ENCODE results near the gene COQ10A. TPM values are rescaled to one million over a fixed set of nuclear protein-coding genes. Genes with fewer than 3 reads are reported as not detected.

COQ10A gene
- total RNA-seq, 5 donors from 2014 or later (not counting 1 experiment from before 2014, with no cell fraction given), result 29.9 to 38.4 (median 31.9) TPM

GRCh38 chr12:56293795-56294194 is 27.1 kb downstream of the COQ10A start:
- ChIA-PET CTCF (interaction anchor here in 1 of 2 donors (0.6 kb wide), 2 partner anchors 44 to 59 kb away, joined by 4 to 7 read pairs; no protein-coding TSS in a partner anchor), POLR2A (interaction anchor here in 1 of 2 donors (0.6 kb wide), 1 partner anchor 376 kb away, joined by 4 read pairs; no protein-coding TSS in a partner anchor)
- Histone ChIP-seq H3K4me3 (ENCODE audit: control insufficient read depth in 1 of 2, extremely low read depth in 1 of 2, low read length in 1 of 2) (no peak overlapping the region), H3K4me1 (ENCODE audit: control insufficient read depth in 1 of 2, extremely low read depth in 1 of 2, insufficient read depth in 2 of 2, low read length in 2 of 2) (peaks cover 10 to 45% of the 10 kb centered on the region in 2 experiments), H3K27ac (ENCODE audit: low read length) (no peak overlapping the region), H3K27me3 (replicated peaks in 1 of 2; ENCODE audit: control insufficient read depth in 2 of 2, extremely low read depth in 1 of 2, insufficient read depth in 2 of 2, low read length in 1 of 2) (no peaks in the 10 kb centered on the region), H3K9me3 (no peaks in the 10 kb centered on the region), H3K36me3 (ENCODE audit: control insufficient read depth in 2 of 2, extremely low read depth in 1 of 2, insufficient read depth in 1 of 2, low read length in 1 of 2) (peaks cover 5 to 26% of the 10 kb centered on the region in 2 donors)
- ATAC-seq (replicated peaks in 1 of 4) (no peak), DNase-seq (no peak)
- no peak overlapping the region for H3K27ac Mint-ChIP-seq
- H3K9me3 Mint-ChIP-seq, result no peaks in the 10 kb centered on the region
- H3K27me3 Mint-ChIP-seq, result no peaks in the 10 kb centered on the region
- H3K4me3 Mint-ChIP-seq, result no peak overlapping the region
- H3K4me1 Mint-ChIP-seq, result peaks cover 48 to 62% (median 59%) of the 10 kb centered on the region in 3 donors
- 100% methylated on average over 5 of the region's 5 CpGs for WGBS (ENCODE audit: insufficient coverage)
- peaks cover 30% of the 10 kb centered on the region for H3K36me3 Mint-ChIP-seq

- peaks cover 60 to 70% (median 65%) of the 10 kb centered on the region in 3 donors for H3K4me1 Mint-ChIP-seq
- ChIA-PET CTCF (interaction anchor here in 1 of 2 donors (0.8 kb wide), 1 partner anchor 355 kb away, joined by 9 read pairs; no protein-coding TSS in a partner anchor), POLR2A (no interaction called here)
- no peak for DNase-seq
- peaks cover 24% of the 10 kb centered on the region for H3K36me3 Mint-ChIP-seq
- Histone ChIP-seq H3K27ac (ENCODE audit: low read length) (no peak overlapping the region), H3K9me3 (no peaks in the 10 kb centered on the region), H3K36me3 (ENCODE audit: control insufficient read depth in 2 of 2, extremely low read depth in 1 of 2, insufficient read depth in 1 of 2, low read length in 1 of 2) (peaks cover 3 to 12% of the 10 kb centered on the region in 2 donors), H3K4me3 (ENCODE audit: control insufficient read depth in 1 of 2, extremely low read depth in 1 of 2, low read length in 1 of 2) (no peak overlapping the region), H3K27me3 (replicated peaks in 1 of 2; ENCODE audit: control insufficient read depth in 2 of 2, extremely low read depth in 1 of 2, insufficient read depth in 2 of 2, low read length in 1 of 2) (no peaks in the 10 kb centered on the region), H3K4me1 (ENCODE audit: control insufficient read depth in 1 of 2, extremely low read depth in 1 of 2, insufficient read depth in 2 of 2, low read length in 2 of 2) (peaks cover 17 to 58% of the 10 kb centered on the region in 2 experiments)
- no peak for ATAC-seq (replicated peaks in 1 of 4)
- H3K4me3 Mint-ChIP-seq, result no peak overlapping the region
- H3K27me3 Mint-ChIP-seq, result no peaks in the 10 kb centered on the region
- WGBS (ENCODE audit: insufficient coverage), result 94% methylated on average over 3 of the region's 5 CpGs
- H3K27ac Mint-ChIP-seq, result peak overlapping the region; percentile 0 to 38
- H3K9me3 Mint-ChIP-seq, result no peaks in the 10 kb centered on the region
Measured at GRCh38 chr12:56296295-56296694, 29.6 kb downstream of the COQ10A start.

GRCh38 chr12:56297400-56297799 is 30.7 kb downstream of the COQ10A start:
- CTCF ChIA-PET, result interaction anchor here in 1 of 2 donors (0.9 to 1.2 kb wide), 2 partner anchors 75 to 179 kb away, joined by 3 read pairs; partner anchors contain the start of genes RNF41 and ZC3H10
- H3K4me1 ChIP-seq (ENCODE audit: control insufficient read depth in 1 of 2, extremely low read depth in 1 of 2, insufficient read depth in 2 of 2, low read length in 2 of 2), result peaks cover 17 to 56% of the 10 kb centered on the region in 2 experiments
- H3K36me3 Mint-ChIP-seq, result peaks cover 20% of the 10 kb centered on the region
- POLR2A ChIA-PET, result interaction anchor here in 1 of 2 donors (0.5 kb wide), 1 partner anchor 33 kb away, joined by 6 read pairs; no protein-coding TSS in a partner anchor
- ATAC-seq (replicated peaks in 1 of 4) (no peak), DNase-seq (no peak)
- 95% methylated on average over 3 of the region's 8 CpGs for WGBS (ENCODE audit: insufficient coverage)
- H3K4me1 Mint-ChIP-seq, result peaks cover 64 to 72% (median 69%) of the 10 kb centered on the region in 3 donors
- H3K27ac ChIP-seq (ENCODE audit: low read length), result no peak overlapping the region
- H3K36me3 ChIP-seq (ENCODE audit: control insufficient read depth in 2 of 2, extremely low read depth in 1 of 2, insufficient read depth in 1 of 2, low read length in 1 of 2), result peaks cover 3 to 6% of the 10 kb centered on the region in 2 donors
- peak overlapping the region in 1 of 3 donors; percentile 91 for H3K4me3 Mint-ChIP-seq
- no peaks in the 10 kb centered on the region for H3K27me3 ChIP-seq (replicated peaks in 1 of 2; ENCODE audit: control insufficient read depth in 2 of 2, extremely low read depth in 1 of 2, insufficient read depth in 2 of 2, low read length in 1 of 2)
- H3K9me3 ChIP-seq, result no peaks in the 10 kb centered on the region
- no peaks in the 10 kb centered on the region for H3K27me3 Mint-ChIP-seq
- H3K27ac Mint-ChIP-seq, result peak overlapping the region; percentile 49 to 80
- H3K9me3 Mint-ChIP-seq, result no peaks in the 10 kb centered on the region
- no peak overlapping the region for H3K4me3 ChIP-seq (ENCODE audit: control insufficient read depth in 1 of 2, extremely low read depth in 1 of 2, low read length in 1 of 2)

GRCh38 chr12:56298828-56299227 is 32.1 kb downstream of the COQ10A start:
- Mint-ChIP-seq H3K36me3 (peaks cover 17% of the 10 kb centered on the region), H3K27ac (peak overlapping the region; percentile 92 to 94), H3K4me1 (peaks cover 59 to 66% (median 63%) of the 10 kb centered on the region in 3 donors), H3K4me3 (peak overlapping the region; percentile 91 to 94 (median 92)), H3K9me3 (no peaks in the 10 kb centered on the region), H3K27me3 (no peaks in the 10 kb centered on the region)
- DNase-seq (peak in 1 of 35 experiments; percentile 14), ATAC-seq (replicated peaks in 1 of 4) (no peak)
- POLR2A ChIA-PET, result interaction anchor here (0.7 to 1.0 kb wide), 2 partner anchors 32 to 61 kb away, joined by 3 to 6 read pairs; partner anchors contain the start of gene STAT2 (in 1 of the 2)
- 83% methylated on average over 1 of the region's 5 CpGs for WGBS (ENCODE audit: insufficient coverage)
- Histone ChIP-seq H3K36me3 (ENCODE audit: control insufficient read depth in 2 of 2, extremely low read depth in 1 of 2, insufficient read depth in 1 of 2, low read length in 1 of 2) (peaks cover 3 to 4% of the 10 kb centered on the region in 2 donors), H3K27me3 (replicated peaks in 1 of 2; ENCODE audit: control insufficient read depth in 2 of 2, extremely low read depth in 1 of 2, insufficient read depth in 2 of 2, low read length in 1 of 2) (no peaks in the 10 kb centered on the region), H3K4me1 (ENCODE audit: control insufficient read depth in 1 of 2, extremely low read depth in 1 of 2, insufficient read depth in 2 of 2, low read length in 2 of 2) (peaks cover 17 to 62% of the 10 kb centered on the region in 2 experiments), H3K27ac (ENCODE audit: low read length) (peak overlapping the region; percentile 98), H3K9me3 (no peaks in the 10 kb centered on the region), H3K4me3 (ENCODE audit: control insufficient read depth in 1 of 2, extremely low read depth in 1 of 2, low read length in 1 of 2) (peak overlapping the region; percentile 78 to 83)
- CTCF ChIA-PET, result interaction anchor here (0.5 to 1.7 kb wide), 7 partner anchors 18 to 329 kb away, joined by 3 to 7 read pairs (median 4); partner anchors contain the start of genes ANKRD52 (in 1 of the 2) and STAT2 (in 1 of the 2)

GRCh38 chr12:56299308-56299852 is 32.6 kb downstream of the COQ10A start:
- Histone ChIP-seq H3K27me3 (replicated peaks in 1 of 2; ENCODE audit: control insufficient read depth in 2 of 2, extremely low read depth in 1 of 2, insufficient read depth in 2 of 2, low read length in 1 of 2) (no peaks in the 10 kb centered on the region), H3K4me3 (ENCODE audit: control insufficient read depth in 1 of 2, extremely low read depth in 1 of 2, low read length in 1 of 2) (peak overlapping the region; percentile 78 to 83), H3K36me3 (ENCODE audit: control insufficient read depth in 2 of 2, extremely low read depth in 1 of 2, insufficient read depth in 1 of 2, low read length in 1 of 2) (peaks cover 2 to 3% of the 10 kb centered on the region in 2 donors), H3K27ac (ENCODE audit: low read length) (peak overlapping the region; percentile 98), H3K9me3 (no peaks in the 10 kb centered on the region), H3K4me1 (ENCODE audit: control insufficient read depth in 1 of 2, extremely low read depth in 1 of 2, insufficient read depth in 2 of 2, low read length in 2 of 2) (peaks cover 17 to 62% of the 10 kb centered on the region in 2 experiments)
- H3K27ac Mint-ChIP-seq, result peak overlapping the region; percentile 92 to 94
- 0% methylated on average over 4 of the region's 10 CpGs for WGBS (ENCODE audit: insufficient coverage)
- H3K36me3 Mint-ChIP-seq, result peaks cover 17% of the 10 kb centered on the region
- ATAC-seq (replicated peaks in 1 of 4), result peak in 3 of 4 experiments; percentile 3 to 10 (median 5)
- peak in 18 of 35 experiments; percentile 3 to 56 (median 16) for DNase-seq
- no peaks in the 10 kb centered on the region for H3K27me3 Mint-ChIP-seq
- H3K4me1 Mint-ChIP-seq, result peaks cover 59 to 63% (median 59%) of the 10 kb centered on the region in 3 donors
- POLR2A ChIA-PET, result interaction anchor here in 1 of 2 donors (1.0 kb wide), 1 partner anchor 60 kb away, joined by 6 read pairs; the partner anchor contains the start of gene STAT2
- peak overlapping the region; percentile 91 to 94 (median 92) for H3K4me3 Mint-ChIP-seq
- no peaks in the 10 kb centered on the region for H3K9me3 Mint-ChIP-seq
- CTCF ChIA-PET, result interaction anchor here (0.5 to 1.7 kb wide), 8 partner anchors 19 to 165 kb away, joined by 3 to 7 read pairs (median 4); partner anchors contain the start of genes ANKRD52 (in 1 of the 2), COQ10A (in 1 of the 2), RNF41 (in 1 of the 2) and STAT2 (in 1 of the 2)
